ENCODE data around the gene EVC2.

The EVC2 gene, protein sequence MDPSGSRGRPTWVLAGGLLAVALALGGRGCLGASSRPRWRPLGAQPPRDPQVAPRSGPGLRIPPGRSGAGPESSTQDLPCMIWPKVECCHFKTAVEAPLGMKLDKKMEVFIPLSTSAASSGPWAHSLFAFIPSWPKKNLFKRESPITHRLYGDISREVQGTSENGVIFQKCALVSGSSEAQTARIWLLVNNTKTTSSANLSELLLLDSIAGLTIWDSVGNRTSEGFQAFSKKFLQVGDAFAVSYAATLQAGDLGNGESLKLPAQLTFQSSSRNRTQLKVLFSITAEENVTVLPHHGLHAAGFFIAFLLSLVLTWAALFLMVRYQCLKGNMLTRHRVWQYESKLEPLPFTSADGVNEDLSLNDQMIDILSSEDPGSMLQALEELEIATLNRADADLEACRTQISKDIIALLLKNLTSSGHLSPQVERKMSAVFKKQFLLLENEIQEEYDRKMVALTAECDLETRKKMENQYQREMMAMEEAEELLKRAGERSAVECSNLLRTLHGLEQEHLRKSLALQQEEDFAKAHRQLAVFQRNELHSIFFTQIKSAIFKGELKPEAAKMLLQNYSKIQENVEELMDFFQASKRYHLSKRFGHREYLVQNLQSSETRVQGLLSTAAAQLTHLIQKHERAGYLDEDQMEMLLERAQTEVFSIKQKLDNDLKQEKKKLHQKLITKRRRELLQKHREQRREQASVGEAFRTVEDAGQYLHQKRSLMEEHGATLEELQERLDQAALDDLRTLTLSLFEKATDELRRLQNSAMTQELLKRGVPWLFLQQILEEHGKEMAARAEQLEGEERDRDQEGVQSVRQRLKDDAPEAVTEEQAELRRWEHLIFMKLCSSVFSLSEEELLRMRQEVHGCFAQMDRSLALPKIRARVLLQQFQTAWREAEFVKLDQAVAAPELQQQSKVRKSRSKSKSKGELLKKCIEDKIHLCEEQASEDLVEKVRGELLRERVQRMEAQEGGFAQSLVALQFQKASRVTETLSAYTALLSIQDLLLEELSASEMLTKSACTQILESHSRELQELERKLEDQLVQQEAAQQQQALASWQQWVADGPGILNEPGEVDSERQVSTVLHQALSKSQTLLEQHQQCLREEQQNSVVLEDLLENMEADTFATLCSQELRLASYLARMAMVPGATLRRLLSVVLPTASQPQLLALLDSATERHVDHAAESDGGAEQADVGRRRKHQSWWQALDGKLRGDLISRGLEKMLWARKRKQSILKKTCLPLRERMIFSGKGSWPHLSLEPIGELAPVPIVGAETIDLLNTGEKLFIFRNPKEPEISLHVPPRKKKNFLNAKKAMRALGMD

DNA sequence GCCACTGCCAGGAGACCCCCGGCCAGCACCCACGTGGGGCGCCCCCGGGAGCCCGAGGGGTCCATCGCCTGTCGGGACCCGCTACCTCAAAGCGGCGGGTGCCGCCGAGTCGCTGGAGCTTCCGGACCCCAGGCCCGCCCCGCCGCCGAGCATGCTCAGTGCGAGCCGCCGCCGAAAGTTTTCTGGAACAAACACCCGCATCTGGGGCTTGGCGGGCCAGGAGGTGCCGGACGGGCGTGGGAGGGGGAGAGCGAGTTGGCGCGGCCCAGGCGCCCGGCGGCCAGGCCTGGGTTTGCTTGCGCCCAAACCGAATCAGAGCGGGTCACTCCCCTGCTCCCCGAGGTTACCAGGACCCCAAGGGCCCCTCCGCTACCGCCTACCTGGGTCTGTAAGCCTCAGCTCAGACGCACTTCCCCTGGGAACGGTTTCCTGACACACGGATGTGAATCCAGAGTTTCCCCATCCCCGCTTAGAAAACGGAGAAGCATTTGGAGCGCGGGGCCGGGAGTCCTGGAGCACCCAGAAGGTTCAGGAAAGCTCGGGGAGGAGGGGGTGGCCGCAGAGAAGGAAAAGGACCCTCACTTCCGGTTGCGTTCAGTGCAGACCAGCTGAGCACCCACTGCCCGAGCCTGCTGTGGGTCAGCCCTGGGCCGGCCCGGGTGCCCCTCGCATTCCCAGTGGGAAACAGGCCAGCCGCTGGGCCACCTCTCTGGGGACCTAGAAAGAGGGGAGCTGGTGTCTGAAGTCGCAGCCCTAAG, at the start of gene EVC2:
Gene EVC2, minus strand, starts transcription at position 111 of the 758 bp plus-strand sequence. Its CDS starts 46 bp downstream, at position 65.
- DNase-seq, result no peak

DNA sequence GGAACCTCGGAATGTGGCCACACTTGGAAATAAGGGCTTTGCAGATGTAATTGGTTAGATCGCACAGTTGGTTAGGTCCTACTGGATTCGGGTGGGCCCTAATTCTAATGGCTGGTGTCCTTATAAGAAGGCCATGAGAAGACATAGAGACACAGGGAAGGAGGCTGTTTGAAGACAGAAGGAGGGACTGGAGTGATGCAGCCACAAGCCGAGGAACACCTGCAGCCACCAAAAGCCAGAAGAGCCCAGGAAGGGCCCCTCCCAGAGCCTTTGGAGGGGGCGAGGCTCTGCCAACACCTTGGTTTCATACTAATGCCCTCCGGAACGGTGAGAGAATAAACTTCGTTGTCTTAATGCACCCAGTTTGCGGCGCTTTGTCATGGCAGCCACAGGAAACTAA, 49.6 kb upstream of the EVC2 start:
- DNase-seq, result no peak

DNA sequence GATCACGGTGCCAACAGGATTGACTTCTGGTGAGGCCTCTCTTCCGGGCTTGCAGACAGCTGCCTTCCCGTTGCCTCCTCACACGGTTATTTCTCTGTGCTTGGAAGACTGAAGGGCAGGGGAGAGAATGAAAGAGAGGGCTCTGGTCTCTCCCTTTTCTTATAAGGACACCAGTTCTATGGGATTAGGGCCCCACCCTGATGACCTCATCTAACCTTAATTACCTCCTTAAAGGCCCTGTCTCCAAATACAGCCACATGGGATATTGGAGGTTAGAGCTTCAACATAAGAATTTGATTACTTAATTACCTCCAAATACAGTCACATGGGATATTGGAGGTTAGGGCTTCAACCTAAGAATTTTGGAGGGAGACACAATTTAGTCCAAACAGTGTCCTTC, 49.2 kb upstream of the EVC2 start:
- no peak for DNase-seq

DNA sequence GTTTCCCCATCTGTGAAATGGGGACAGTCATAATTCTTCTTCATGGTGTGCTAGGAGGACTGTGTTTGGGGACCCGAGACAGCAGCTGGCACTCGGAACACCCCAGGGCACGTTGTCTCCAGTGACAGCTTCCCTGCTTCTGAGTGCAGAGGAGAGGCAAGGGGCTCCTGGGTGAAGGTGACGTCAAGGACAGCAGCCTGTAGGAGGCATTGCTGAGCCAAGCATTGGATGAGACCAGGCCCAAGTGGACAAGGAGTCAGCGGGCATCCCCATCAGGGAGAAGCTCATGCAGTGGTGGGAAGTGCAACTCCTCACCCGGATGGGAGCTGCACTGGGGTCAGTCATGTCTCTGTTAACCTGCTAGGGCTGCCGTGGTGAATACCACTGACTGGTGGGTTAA, 48.7 kb upstream of the EVC2 start:
- DNase-seq, result no peak

DNA sequence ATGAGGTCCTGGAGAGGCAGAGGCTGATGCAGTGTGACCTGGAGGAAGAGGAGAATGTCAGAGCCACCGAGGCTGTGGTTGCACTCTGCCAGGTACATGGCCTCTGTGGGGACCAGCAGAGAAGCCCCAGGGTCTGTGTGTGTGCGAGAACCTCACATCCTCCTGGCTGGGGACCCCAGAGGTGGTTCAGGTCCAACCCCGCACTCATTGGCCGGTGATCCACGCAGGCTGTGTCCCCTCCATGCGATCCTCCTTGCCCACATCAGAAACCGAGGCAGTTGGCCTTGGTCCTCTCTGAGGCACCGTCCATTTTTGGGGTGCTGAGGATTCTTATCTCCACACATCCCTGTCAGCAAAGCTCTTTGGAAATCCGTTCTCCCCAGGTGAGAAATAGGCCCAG, 47.9 kb upstream of the EVC2 start:
- no peak for DNase-seq

DNA sequence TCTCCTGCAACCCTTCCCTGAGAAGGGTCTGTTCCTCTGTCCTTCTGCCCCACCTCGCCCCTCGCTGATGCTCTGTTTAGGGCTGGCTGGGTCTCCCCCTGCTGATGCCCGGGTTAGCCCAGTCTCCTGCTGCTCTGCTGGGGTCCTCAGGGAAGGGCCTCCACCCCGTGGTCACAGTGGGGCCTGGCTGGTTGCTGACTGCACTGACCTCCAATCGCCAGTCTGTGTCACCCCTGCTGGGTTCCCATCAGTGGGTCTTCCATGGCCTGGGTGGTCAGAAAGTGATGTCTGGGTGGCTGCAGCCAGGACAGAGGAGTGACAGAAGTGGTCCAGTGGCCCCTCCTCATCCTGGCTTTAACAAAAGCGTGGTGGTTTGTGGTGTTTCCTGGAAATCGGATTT, 47.3 kb upstream of the EVC2 start:
- no peak for DNase-seq

DNA sequence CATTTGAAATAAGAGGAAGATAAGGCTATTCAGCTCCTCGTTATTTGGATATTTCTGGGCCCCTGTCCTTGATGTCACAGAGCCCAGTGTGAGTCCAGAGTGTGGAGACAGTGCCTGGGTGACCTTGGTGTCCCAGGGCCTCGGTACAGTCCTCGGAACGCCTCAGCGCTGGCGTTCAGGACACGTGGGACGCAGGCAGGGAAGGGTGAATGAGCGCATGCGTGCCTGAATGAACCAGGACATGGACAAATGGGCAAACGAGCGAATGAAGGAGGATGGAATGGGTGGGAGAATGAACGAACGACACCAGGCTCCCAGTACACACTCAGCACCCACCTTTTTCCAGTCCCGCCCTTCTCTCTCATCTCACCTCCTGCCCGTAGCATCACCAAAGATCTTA, 46.8 kb upstream of the EVC2 start:
- DNase-seq, result no peak

DNA sequence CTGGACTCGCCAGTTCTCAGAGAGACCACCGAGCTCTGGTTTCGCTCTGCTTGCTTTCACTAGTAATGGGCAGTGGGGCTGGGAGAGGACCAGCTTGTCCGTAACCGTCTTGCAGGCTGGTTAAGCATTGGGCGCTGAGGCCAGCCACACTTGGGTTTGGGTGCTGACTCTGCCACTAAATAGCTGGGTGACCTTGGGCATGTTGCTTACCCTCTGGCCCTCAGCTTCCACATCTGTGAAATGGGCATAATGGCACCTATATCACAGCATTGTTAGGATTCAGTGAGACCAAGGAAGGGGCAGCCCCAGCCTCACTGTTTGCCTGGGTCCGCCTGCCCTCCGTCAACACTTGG, 46.1 kb upstream of the EVC2 start:
- DNase-seq, result no peak

DNA sequence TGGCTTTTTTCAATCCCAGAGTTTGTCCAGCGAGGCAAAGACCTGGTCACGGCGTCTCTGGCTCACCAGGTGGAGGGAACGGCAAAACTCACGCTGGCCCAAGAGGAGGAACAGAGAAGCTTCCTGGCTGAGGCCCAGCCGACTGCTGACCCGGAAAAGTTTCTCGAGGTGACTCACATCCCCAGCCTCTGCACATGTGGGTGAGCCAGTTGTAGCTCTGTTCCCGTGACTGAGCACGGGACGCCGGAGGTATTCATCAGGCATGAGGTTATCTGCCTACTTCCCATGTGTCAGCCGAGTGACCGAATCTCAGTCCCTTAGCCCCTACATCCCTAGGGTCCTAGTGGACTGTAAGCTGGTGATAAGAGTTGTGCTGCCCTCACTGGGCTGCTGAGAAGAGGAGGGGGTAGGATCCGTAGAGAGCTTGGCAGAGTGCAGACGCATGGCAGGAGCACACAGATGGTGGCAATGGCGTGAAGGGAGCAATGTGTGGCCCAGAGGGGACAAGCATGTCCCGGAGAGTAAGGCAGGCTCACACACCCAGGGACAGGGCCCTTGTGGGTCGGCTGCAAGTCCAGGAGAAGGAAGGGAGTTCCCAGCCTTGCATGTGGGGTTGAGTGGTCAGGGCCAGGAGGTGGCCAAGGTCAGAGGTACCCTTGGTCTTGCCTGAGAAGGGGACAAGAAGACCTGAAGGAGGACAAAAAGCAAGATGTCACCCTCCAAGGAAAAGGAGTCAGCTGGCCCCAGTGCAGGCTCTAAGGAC, 45.6 kb upstream of the EVC2 start:
- no peak for DNase-seq

DNA sequence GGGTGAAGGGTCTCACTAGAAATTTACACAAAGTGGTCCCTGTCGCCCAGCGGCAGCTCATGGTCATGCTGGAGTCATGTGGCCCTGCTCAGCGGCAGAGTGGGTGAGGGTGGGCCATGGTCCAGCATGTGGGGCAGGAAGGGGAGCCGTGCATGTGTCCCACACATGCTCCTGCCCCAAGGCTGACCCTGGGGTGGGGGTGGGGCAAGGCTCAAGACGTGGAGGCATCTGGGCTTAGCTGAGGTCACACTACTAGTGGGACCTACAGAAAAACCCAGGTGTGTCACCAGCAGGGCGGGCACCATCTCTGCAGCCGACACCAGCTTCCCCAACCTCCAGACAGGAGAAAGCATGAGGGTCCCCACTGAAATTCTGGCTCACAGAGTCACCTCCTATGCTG, 45.0 kb upstream of the EVC2 start:
- DNase-seq, result no peak

DNA sequence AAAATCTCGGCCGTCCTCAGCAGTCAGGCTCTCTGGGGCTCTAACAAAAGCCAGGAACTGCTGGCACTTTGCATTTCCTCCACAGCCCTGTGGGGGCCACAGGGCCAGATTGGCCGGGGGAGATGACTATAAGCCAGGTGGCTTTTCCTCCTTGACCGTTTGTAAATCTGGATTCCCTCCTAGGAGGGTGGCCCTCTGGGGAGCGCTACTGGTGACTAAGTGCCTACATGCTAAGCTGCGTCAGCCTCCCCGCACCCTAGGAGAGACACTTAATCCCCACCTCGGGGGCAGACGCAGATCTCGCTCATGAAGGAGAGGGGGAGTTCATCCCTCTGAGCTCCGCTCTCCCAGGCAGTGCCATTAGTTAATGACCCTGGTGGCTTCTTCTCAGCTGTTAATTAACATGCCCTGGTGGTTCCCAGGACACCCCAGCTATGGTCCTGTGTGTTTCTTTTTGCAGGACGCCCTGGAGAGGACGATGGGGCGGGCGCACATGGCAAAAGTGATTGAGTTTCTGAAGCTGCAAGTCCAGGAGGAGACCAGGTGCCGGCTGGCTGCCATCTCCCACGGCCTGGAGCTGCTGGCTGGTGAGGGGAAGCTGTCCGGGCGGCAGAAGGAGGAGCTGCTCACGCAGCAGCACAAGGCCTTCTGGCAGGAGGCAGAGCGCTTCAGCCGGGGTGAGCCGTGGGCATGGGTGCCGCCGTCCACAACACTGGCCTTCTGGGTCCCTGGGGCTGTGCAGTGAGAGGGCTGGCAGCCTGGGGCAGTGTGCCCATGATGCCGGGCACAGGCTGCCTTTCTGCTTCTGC, 44.2 kb upstream of the EVC2 start:
- DNase-seq, result no peak

DNA sequence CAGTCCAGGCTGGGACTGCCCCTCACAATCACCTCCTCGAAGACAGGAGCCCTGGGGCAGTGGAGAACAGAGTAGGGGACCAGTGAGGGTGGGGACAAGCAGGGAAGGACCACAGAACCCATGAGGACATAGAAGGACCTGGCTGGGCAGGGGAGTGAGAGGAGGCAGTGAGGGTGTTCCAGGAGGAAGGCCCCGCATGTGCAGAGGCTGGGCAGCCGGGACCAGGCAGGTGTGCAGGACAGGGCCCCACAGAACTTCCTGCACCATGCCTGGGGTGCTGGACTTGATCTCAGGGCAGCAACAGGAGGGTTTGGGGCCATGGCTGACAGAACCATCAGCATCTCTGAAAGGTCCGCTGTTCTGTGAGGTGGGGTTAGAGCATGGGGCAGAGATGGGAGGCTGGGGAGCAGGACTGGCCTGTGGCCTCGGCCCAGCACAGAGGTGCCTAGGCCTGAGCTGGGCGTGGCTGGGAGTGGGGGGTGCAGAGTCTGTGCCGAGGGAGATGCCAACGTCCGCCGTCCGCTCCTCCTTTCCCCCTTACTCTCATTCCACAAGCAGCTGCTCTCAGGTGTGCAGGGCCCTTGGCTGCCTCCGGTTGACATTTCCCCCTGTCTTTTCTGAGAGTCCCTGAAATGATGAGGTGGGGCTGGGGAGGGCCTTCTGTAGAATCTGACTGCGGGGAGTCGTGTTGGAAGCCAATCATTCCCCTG, 43.5 kb upstream of the EVC2 start:
- DNase-seq, result no peak

DNA sequence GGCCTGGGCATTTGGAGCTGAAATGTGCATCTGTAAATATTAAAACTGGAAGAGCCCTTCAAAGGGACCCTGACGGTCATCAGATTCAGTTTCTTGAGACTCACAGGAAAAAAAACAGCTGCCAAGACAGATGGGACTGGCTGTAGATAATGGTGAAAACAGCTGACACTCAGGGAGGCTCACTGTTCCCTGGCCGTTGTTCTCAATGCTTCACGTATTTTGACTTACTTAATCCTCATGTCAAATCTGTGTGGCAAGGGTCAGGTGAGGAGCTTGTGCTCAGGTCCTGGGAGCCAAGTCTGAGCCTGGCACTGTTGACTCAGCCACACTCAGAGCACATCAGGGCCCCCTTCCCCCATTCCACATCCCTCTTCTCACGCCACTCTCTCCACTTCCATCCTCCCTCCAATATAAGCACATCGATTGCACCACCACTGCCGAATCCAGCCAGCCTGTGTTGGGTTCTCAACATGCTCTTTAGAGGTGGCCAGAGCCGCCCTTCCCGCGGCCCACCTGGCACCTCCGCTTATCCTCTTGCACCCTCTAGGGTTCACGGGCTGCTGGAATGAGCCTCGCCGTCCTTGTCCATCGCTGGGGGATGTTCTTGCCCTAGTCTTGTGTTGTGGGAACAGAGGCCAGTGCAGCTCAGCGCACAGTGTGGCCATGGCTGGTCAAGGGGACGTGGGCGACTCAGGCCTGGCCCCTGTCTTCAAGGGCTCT, 42.7 kb upstream of the EVC2 start:
- DNase-seq, result no peak

DNA sequence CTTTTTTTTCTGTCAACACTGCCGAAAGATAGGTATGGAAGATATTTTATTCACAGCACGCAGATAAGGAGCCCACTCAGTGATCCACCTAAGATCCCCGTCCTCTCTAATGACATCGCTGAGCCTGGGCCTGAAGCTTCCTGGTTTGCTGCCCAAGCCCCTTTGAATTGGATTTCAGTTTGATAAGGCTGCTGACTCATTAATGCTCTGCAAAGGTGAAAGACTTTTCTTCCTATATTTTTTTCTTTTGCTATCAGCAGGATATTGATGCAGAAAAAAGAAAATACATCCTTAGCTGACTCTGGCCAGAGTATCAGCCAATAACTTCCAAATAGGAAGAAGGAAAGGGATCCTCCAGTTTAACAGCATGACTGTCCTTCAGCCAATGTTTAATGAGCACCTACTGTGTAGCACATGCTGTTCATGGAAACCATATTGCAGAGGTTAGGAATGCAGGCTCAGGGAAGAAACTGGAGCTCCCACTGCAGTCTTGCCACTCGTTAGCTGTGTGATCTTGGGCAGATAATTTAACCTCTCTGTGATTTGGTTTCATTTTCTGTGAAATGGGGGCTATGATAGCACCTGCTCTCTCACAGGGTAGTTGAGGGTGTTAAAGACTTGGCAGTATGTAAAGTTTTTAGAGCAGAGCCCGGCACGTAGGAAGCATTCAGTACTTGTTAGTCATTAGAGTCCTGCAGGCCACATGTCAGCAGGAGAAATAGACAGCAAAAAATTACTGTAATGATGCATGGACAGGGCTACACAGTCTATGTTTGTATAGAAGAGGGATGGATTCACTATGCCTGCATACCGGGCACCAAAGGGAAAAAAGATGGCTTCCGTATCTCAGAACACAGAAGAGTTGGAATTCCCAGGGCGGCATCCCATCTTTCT, 41.9 kb upstream of the EVC2 start:
- no peak for DNase-seq

DNA sequence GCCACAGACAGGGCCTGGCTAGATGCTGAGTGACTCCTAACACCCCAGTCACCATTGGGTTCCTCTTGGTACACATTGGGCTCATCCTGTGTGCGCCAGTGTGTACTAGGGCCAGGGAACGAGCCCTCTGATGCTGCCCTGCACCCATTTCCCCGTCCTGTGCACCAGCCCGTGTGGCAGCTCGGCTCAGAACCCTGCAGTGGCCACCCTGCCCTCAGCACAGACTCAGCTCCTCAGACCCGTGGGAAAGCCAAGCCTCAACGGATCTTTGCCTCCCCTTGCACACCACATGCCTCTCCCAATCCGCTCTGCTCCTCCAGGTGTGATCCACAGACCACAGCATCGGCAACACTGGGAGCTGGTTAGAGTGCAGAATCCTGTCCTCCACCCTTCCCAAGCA, 41.2 kb upstream of the EVC2 start:
- DNase-seq, result no peak

DNA sequence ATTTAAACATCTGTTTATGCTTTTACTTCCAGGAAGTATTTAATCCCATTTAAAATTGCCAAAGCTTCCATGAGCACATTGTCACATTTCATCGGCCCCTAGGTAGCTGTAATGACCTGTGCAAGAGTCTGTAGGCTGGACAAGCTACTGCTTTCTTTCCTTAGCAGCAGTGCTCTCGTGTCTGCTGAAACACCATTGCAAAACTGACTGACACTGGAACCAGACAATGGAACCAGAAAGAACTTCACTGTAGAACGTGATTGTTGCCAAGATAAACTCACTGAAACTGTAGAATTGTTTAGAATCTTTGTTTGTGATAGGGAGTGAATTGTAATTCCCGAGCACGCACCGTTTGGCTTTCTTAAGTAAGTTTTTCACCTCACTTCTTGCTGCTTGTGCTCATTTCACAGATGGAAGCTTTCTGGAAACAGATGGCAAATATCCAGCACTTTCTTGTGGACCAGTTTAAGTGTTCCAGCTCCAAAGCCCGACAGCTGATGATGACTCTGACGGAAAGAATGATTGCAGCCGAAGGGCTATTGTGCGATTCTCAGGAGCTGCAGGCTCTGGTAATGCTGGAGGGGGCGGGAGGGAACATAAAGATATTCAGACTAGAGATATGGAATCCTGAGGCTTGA, 39.5 kb upstream of the EVC2 start:
- no peak for DNase-seq

DNA sequence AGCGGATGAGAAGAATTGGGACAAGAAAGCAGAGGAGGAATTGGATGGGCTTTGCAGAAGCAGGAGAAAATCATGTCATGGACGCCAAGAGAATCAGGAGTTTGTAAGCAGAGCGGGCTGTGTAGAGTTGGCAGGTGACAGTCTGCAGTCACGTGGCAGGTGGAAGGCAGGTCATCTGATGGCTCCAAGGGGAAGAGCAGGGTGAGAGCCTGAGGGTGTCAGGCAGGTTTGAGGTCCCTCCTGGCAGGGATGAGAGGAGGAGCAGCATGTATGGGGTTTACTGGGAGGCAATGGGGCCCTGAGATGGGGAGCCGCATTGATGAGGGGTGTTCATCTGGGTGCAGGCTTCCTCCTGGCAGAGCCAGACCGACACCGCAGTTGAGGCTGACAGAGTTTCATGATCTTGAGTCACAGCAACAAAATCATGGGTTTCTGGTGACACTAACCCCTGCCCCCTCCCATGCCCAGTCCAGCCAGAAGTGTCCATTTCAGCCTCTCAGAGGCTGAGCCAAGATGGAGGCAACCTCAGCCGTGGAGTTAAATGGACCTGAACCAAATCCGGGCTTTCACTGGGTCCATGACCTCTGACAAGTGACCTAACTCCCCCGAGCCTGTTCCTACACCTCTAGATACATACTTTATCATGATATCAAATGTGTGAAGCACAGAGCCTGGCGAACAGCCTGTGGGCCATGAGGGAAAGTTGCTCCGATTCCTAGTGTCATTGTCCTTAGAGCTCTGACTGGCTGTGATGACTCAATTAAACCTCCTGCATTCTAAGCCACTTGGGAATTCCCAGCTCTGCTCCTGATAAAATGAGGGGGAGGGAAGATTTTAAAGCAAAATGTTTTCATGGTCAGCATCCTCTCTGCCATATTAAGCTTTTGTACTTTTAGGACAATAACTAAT, 38.7 kb upstream of the EVC2 start:
- no peak for DNase-seq

Measured in GF-D8 (cell line).